Activated CD8-positive, alpha-beta T cell treated with anti-CD3 and anti-CD28 coated beads, Interleukin-2, amount 10 ng/mL, durations not matched to agents 7 days and 5 days (primary cell): ENCODE data around the gene DNAI2. TPM values are rescaled to one million over a fixed set of nuclear protein-coding genes. Genes with fewer than 3 reads are reported as not detected.
"Not testable (repeated sequence)": the region's sequence is repeated elsewhere in the genome, so short reads cannot be mapped to it uniquely, and the experiment has no call there.

Experiments
- ATAC-seq: fragments of 150-1000 bp; cut with Tn5 transposase; one replicate; pipeline ENCODE4 v1.10.0; 2021; ENCODE audit warnings: moderate library complexity
- CTCF ChIA-PET: fragments of 350-600 bp; sonication (Branson Sonifier 250); formaldehyde crosslinking; loops from one replicate; lab custom pipeline; 2021; ENCODE audit warnings: antibody characterized with exemption; lab: Charles Lee
- POLR2A ChIA-PET: fragments of 350-600 bp; sonication (Branson Sonifier 250); formaldehyde crosslinking; loops from one replicate; lab custom pipeline; 2021; ENCODE audit warnings: antibody characterized with exemption; lab: Charles Lee
- DNase-seq: peaks from one replicate; pipeline ENCODE4 v3.0.0-alpha.2; 2020
- H3K27ac Mint-ChIP-seq: one replicate; pipeline ENCODE4 v1.8.0; 2021; ENCODE audit warnings: mild to moderate bottlenecking, mixed read lengths
- H3K27me3 Mint-ChIP-seq: one replicate; pipeline ENCODE4 v1.8.0; 2021; ENCODE audit warnings: low read depth, mixed read lengths
- H3K36me3 Mint-ChIP-seq: one replicate; pipeline ENCODE4 v1.8.0; 2021; ENCODE audit warnings: low read depth, mixed read lengths
- H3K4me1 Mint-ChIP-seq: one replicate; pipeline ENCODE4 v1.8.0; 2021; ENCODE audit warnings: low read depth, mixed read lengths
- H3K4me3 Mint-ChIP-seq: one replicate; pipeline ENCODE4 v1.8.0; 2021; ENCODE audit warnings: mild to moderate bottlenecking, mixed read lengths
- H3K9me3 Mint-ChIP-seq: one replicate; pipeline ENCODE4 v1.8.0; 2022; ENCODE audit warnings: mixed read lengths; ENCODE audit not compliant: insufficient read depth
- total RNA-seq, 2 experiments: library from RNA; stranded (reverse); gene quantifications; one replicate each; pipeline ENCODE4 v1.2.3, GENCODE V29; 2021

DNAI2 gene
- total RNA-seq, 2 experiments from 2014 or later = 0.52 to 0.84 TPM

- Mint-ChIP-seq H3K4me3 (no peak overlapping the region), H3K36me3 (peaks cover 5% of the 10 kb centered on the region), H3K4me1 (peaks cover 67% of the 10 kb centered on the region), H3K27ac (peak overlapping the region; percentile 92), H3K27me3 (no peaks in the 10 kb centered on the region), H3K9me3 (no peaks in the 10 kb centered on the region)
- CTCF ChIA-PET = interaction anchor here (1.2 kb wide), 2 partner anchors 21 to 177 kb away, joined by 3 to 4 read pairs; no protein-coding TSS in a partner anchor
- peak; percentile 80 for ATAC-seq
- POLR2A ChIA-PET = interaction anchor here (0.6 kb wide), 1 partner anchor 41 kb away, joined by 3 read pairs; no protein-coding TSS in a partner anchor
- DNase-seq = peak; percentile 83
These were observed 6.1 kb downstream of the DNAI2 start for GRCh38 chr17:74280093-74280513.

- peaks cover 5% of the 10 kb centered on the region for H3K36me3 Mint-ChIP-seq
- no peaks in the 10 kb centered on the region for H3K9me3 Mint-ChIP-seq
- H3K4me1 Mint-ChIP-seq = peaks cover 60% of the 10 kb centered on the region
- no peak for ATAC-seq
- ChIA-PET CTCF (interaction anchor here (1.4 kb wide), 1 partner anchor 82 kb away, joined by 4 read pairs; no protein-coding TSS in a partner anchor), POLR2A (interaction anchor here (0.7 kb wide), 1 partner anchor 8 kb away, joined by 3 read pairs; no protein-coding TSS in a partner anchor)
- peaks cover 2% of the 10 kb centered on the region for H3K27me3 Mint-ChIP-seq
- H3K4me3 Mint-ChIP-seq = no peak overlapping the region
- no peak for DNase-seq
- H3K27ac Mint-ChIP-seq = peak overlapping the region; percentile 97
These were observed 7.8 kb downstream of the DNAI2 start for GRCh38 chr17:74281799-74282198.

GRCh38 chr17:74282274-74282586 lies 8.2 kb downstream of the DNAI2 start:
- DNase-seq, H3K4me3 Mint-ChIP-seq, H3K27me3 Mint-ChIP-seq, ATAC-seq, H3K9me3 Mint-ChIP-seq, H3K36me3 Mint-ChIP-seq: not testable (repeated sequence)
- POLR2A ChIA-PET = interaction anchor here (0.7 to 1.0 kb wide), 3 partner anchors 8 to 21 kb away, joined by 3 read pairs; no protein-coding TSS in a partner anchor
- Mint-ChIP-seq H3K4me1 (peaks cover 59% of the 10 kb centered on the region), H3K27ac (peak overlapping the region; percentile 97)
- CTCF ChIA-PET = interaction anchor here (1.4 to 1.8 kb wide), 2 partner anchors 79 to 83 kb away, joined by 4 to 5 read pairs; partner anchors contain the start of gene RPL38

GRCh38 chr17:74282587-74283370 lies 8.7 kb downstream of the DNAI2 start:
- peak; percentile 69 for DNase-seq
- ChIA-PET CTCF (interaction anchor here (0.6 to 1.8 kb wide), 3 partner anchors 49 to 83 kb away, joined by 3 to 5 read pairs (median 4); partner anchors contain the start of gene RPL38), POLR2A (interaction anchor here (0.7 to 1.0 kb wide), 3 partner anchors 7 to 21 kb away, joined by 3 read pairs; no protein-coding TSS in a partner anchor)
- Mint-ChIP-seq H3K27me3 (peaks cover 2% of the 10 kb centered on the region), H3K27ac (peak overlapping the region; percentile 97), H3K4me1 (peaks cover 59% of the 10 kb centered on the region), H3K36me3 (peaks cover 5% of the 10 kb centered on the region), H3K4me3 (peak overlapping the region; percentile 19), H3K9me3 (no peaks in the 10 kb centered on the region)
- peak; percentile 73 for ATAC-seq

GRCh38 chr17:74283371-74283673 lies 9.3 kb downstream of the DNAI2 start:
- H3K4me3 Mint-ChIP-seq = no peak overlapping the region
- peaks cover 2% of the 10 kb centered on the region for H3K27me3 Mint-ChIP-seq
- DNase-seq = no peak
- ChIA-PET POLR2A (interaction anchor here (0.6 to 1.0 kb wide), 2 partner anchors 22 to 27 kb away, joined by 3 to 4 read pairs; no protein-coding TSS in a partner anchor), CTCF (interaction anchor here (0.6 to 1.8 kb wide), 3 partner anchors 49 to 84 kb away, joined by 3 to 5 read pairs (median 4); partner anchors contain the start of gene RPL38)
- H3K27ac Mint-ChIP-seq = peak overlapping the region; percentile 97
- peaks cover 5% of the 10 kb centered on the region for H3K36me3 Mint-ChIP-seq
- no peak for ATAC-seq
- peaks cover 61% of the 10 kb centered on the region for H3K4me1 Mint-ChIP-seq
- H3K9me3 Mint-ChIP-seq = no peaks in the 10 kb centered on the region

GRCh38 chr17:74287031-74287602 lies 13.1 kb downstream of the DNAI2 start:
- no peak overlapping the region for H3K4me3 Mint-ChIP-seq
- no peaks in the 10 kb centered on the region for H3K9me3 Mint-ChIP-seq
- DNase-seq = no peak
- peaks cover 1% of the 10 kb centered on the region for H3K36me3 Mint-ChIP-seq
- peaks cover 44% of the 10 kb centered on the region for H3K4me1 Mint-ChIP-seq
- H3K27ac Mint-ChIP-seq = no peak overlapping the region
- no peak for ATAC-seq
- peaks cover 2% of the 10 kb centered on the region for H3K27me3 Mint-ChIP-seq
- ChIA-PET POLR2A (interaction anchor here (1.2 kb wide), 1 partner anchor 8 kb away, joined by 3 read pairs; no protein-coding TSS in a partner anchor), CTCF (interaction anchor here (1.1 to 2.1 kb wide), 2 partner anchors 9 to 14 kb away, joined by 3 to 8 read pairs; no protein-coding TSS in a partner anchor)

GRCh38 chr17:74288785-74289184 lies 14.8 kb downstream of the DNAI2 start:
- H3K4me3 Mint-ChIP-seq = no peak overlapping the region
- H3K27ac Mint-ChIP-seq = peak overlapping the region; percentile 10

GRCh38 chr17:74289688-74290087 lies 15.7 kb downstream of the DNAI2 start:
- Mint-ChIP-seq H3K36me3 (no peaks in the 10 kb centered on the region), H3K27ac (no peak overlapping the region), H3K27me3 (peaks cover 2% of the 10 kb centered on the region), H3K4me3 (no peak overlapping the region), H3K4me1 (peaks cover 25% of the 10 kb centered on the region), H3K9me3 (no peaks in the 10 kb centered on the region)
- POLR2A ChIA-PET = interaction anchor here (0.8 kb wide), 1 partner anchor 8 kb away, joined by 3 read pairs; no protein-coding TSS in a partner anchor
- CTCF ChIA-PET = interaction anchor here (0.6 kb wide), 2 partner anchors 9 to 10 kb away, joined by 3 read pairs; no protein-coding TSS in a partner anchor
- DNase-seq (no peak), ATAC-seq (no peak)

More at GRCh38 chr17:74288785-74289184, 14.8 kb downstream of the DNAI2 start:
- ChIA-PET CTCF (interaction anchor here (2.1 kb wide), 1 partner anchor 7 kb away, joined by 8 read pairs; no protein-coding TSS in a partner anchor), POLR2A (no interaction called here)
- Mint-ChIP-seq H3K36me3 (no peaks in the 10 kb centered on the region), H3K9me3 (no peaks in the 10 kb centered on the region), H3K27me3 (peaks cover 2% of the 10 kb centered on the region), H3K4me1 (peaks cover 29% of the 10 kb centered on the region)
- DNase-seq (no peak), ATAC-seq (no peak)

GRCh38 chr17:74290340-74290739 lies 16.3 kb downstream of the DNAI2 start:
- Mint-ChIP-seq H3K9me3 (no peaks in the 10 kb centered on the region), H3K4me3 (no peak overlapping the region), H3K4me1 (peaks cover 18% of the 10 kb centered on the region), H3K36me3 (no peaks in the 10 kb centered on the region), H3K27me3 (peaks cover 2% of the 10 kb centered on the region), H3K27ac (no peak overlapping the region)
- CTCF ChIA-PET = interaction anchor here (0.6 kb wide), 1 partner anchor 8 kb away, joined by 3 read pairs; no protein-coding TSS in a partner anchor
- DNase-seq (no peak), ATAC-seq (no peak)
- POLR2A ChIA-PET = interaction anchor here (0.8 kb wide), 1 partner anchor 8 kb away, joined by 3 read pairs; no protein-coding TSS in a partner anchor

GRCh38 chr17:74292495-74292894 lies 18.5 kb downstream of the DNAI2 start:
- POLR2A ChIA-PET = no interaction called here
- Mint-ChIP-seq H3K9me3 (no peaks in the 10 kb centered on the region), H3K27ac (no peak overlapping the region), H3K27me3 (peaks cover 14% of the 10 kb centered on the region), H3K4me3 (no peak overlapping the region), H3K4me1 (peaks cover 21% of the 10 kb centered on the region), H3K36me3 (no peaks in the 10 kb centered on the region)
- ATAC-seq (no peak), DNase-seq (no peak)
- CTCF ChIA-PET = interaction anchor here (1.6 kb wide), 1 partner anchor 9 kb away, joined by 5 read pairs; no protein-coding TSS in a partner anchor
